SU-DHL-6 (cell line): ENCODE data around the gene SLC30A7.

ENCODE experiments used
- H2AFZ ChIP-seq: fragments of 200-600 bp; sonication (generic); 2 replicates; pipeline ENCODE4 v1.6.1; 2014; ENCODE audit warnings: low read depth, mild to moderate bottlenecking, moderate library complexity, mixed read lengths, antibody characterized with exemption, low read length; ENCODE audit not compliant: severe bottlenecking
- H3F3A ChIP-seq: fragments of 200-600 bp; shearing (Covaris generic); 2 replicates; pipeline ENCODE4 v1.6.0; 2016; ENCODE audit warnings: antibody characterized with exemption, mild to moderate bottlenecking; ENCODE audit not compliant: insufficient read depth
- H3K27ac ChIP-seq: fragments of 200-600 bp; sonication (generic); 2 replicates; pipeline ENCODE4 v1.5.1; 2016; ENCODE audit warnings: low read depth, mild to moderate bottlenecking, low read length, moderate library complexity, mixed read lengths
- H3K27me3 ChIP-seq: fragments of 200-600 bp; sonication (generic), shearing (Covaris generic); 2 replicates; pipeline ENCODE4 v1.6.0; 2014; ENCODE audit warnings: mild to moderate bottlenecking, low read length
- H3K36me3 ChIP-seq: fragments of 200-600 bp; sonication (generic); 2 replicates; pipeline ENCODE4 v1.6.1; 2014; ENCODE audit warnings: mild to moderate bottlenecking, low read length, mixed read lengths
- H3K4me2 ChIP-seq: fragments of 300-600, 200-600 bp; shearing (Covaris generic), sonication (generic); 2 replicates; pipeline ENCODE4 v1.6.0; 2014; ENCODE audit warnings: low read length, low read depth, mild to moderate bottlenecking; ENCODE audit not compliant: poor library complexity, severe bottlenecking
- H3K4me3 ChIP-seq: fragments of 200-600 bp; sonication (generic); 2 replicates; pipeline ENCODE4 v1.5.1; 2014; ENCODE audit warnings: antibody characterized with exemption, low read length, mild to moderate bottlenecking, mixed read lengths; ENCODE audit not compliant: insufficient read depth, poor library complexity, severe bottlenecking
- H3K79me2 ChIP-seq: fragments of 200-600 bp; sonication (generic); 2 replicates; pipeline ENCODE4 v1.6.1; 2014; ENCODE audit warnings: mild to moderate bottlenecking, low read length, moderate library complexity; ENCODE audit not compliant: insufficient read depth
- H3K9ac ChIP-seq: fragments of 200-600 bp; sonication (generic); 2 replicates; pipeline ENCODE4 v1.7.0; 2014; ENCODE audit warnings: mild to moderate bottlenecking, low read length
- H3K9me2 ChIP-seq: fragments of 200-600 bp; sonication (generic); replicated peaks from 2 replicates; pipeline ENCODE4 v1.6.1; 2014; ENCODE audit warnings: low read length; ENCODE audit not compliant: insufficient read depth
- H3K9me3 ChIP-seq: fragments of 200-600 bp; sonication (generic); 2 replicates; pipeline ENCODE4 v1.6.1; 2014; ENCODE audit warnings: low read length, mixed read lengths; ENCODE audit not compliant: insufficient read depth
- H4K20me1 ChIP-seq: fragments of 200-600 bp; sonication (generic); 2 replicates; pipeline ENCODE4 v1.6.1; 2014; ENCODE audit warnings: low read depth, mild to moderate bottlenecking, antibody characterized with exemption, low read length, moderate library complexity, mixed read lengths
- EZH2phosphoT487 ChIP-seq: fragments of 200-600 bp; sonication (generic), shearing (Covaris generic); conservative IDR thresholded peaks from 2 replicates; pipeline ENCODE4 v1.6.1; 2018; ENCODE audit warnings: mild to moderate bottlenecking, antibody characterized with exemption, low read length, moderate library complexity, mixed read lengths
- TF ChIP-seq, protein P1 (sequence below): fragments of 200-600 bp; sonication (generic); IDR thresholded peaks from one replicate; pipeline ENCODE4 v1.5.1; 2017; ENCODE audit warnings: antibody characterized with exemption, mild to moderate bottlenecking, low read length, moderate library complexity; ENCODE audit not compliant: insufficient read depth, poor library complexity, severe bottlenecking

Gene SLC30A7

DNA sequence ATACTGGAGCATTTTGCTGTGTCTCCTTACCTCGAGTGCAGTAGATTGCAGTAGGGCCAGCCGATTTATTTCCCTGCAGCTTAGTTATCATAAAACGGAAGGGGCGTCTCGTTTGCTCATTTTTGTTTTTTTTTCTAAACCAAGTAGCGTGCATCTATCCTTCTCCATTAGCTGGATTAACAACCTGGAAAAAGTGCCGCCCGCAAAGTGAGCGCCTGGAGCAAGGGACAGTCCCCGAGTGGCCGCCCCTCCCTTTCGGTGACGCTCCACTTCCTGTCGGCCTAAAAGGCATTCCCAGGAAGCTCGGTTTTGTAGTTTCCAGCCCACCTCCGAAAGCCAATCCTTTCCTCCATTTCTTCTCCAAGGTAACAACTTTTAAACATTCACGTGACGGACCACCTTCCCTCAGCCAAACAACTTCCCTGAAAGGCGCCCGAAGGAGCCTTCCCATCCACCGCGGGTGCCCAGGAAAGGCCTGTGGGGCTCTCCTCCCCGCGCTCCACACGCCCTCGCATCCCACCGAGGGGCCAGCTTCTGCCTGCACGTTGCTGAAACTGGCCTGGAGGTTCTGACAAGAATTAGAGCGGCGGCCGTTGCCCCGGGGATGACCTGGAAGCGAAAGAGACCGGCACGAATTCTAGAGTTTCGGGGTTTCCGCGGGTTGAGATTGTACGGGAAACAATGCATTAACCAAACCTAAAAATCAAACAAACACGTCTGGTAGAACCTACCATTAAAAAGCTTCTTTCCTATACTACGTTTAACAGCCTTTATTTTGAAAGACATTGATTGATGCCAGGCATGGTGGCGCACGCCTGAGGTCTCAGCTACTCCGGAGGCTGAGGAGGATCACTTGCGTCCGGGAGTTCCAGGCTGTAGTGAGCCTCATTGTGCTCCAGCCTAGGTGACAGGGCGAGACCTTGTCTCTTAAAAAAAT, 1.0 kb upstream of the SLC30A7 start, which contains the start of gene EXTL2:
TSS of gene EXTL2 (minus strand) at position 240 of the 937 bp plus-strand sequence. CDS start 6,085 bp downstream, outside the sequence.
- Histone ChIP-seq H3K36me3 (peaks cover 14% of the 10 kb centered on the region; the same call in 1 of the 2 replicates), H3K27me3 (no peaks in the 10 kb centered on the region), H3K9me2 (no peaks in the 10 kb centered on the region), H3K9me3 (peaks cover 7% of the 10 kb centered on the region; the same call in 1 of the 2 replicates), H3K79me2 (peaks cover 28% of the 10 kb centered on the region), H3F3A (peaks cover 7% of the 10 kb centered on the region; the same call in 1 of the 2 replicates), H3K9ac (peak within 1 kb of the TSS; percentile 87), H3K27ac (peak within 1 kb of the TSS; percentile 73), H2AFZ (peak within 1 kb of the TSS; percentile 99), H3K4me2 (peak within 1 kb of the TSS; percentile 99), H3K4me3 (peak within 1 kb of the TSS; percentile 71), H4K20me1 (no peaks in the 10 kb centered on the region)
- TF ChIP-seq, protein P1, sequence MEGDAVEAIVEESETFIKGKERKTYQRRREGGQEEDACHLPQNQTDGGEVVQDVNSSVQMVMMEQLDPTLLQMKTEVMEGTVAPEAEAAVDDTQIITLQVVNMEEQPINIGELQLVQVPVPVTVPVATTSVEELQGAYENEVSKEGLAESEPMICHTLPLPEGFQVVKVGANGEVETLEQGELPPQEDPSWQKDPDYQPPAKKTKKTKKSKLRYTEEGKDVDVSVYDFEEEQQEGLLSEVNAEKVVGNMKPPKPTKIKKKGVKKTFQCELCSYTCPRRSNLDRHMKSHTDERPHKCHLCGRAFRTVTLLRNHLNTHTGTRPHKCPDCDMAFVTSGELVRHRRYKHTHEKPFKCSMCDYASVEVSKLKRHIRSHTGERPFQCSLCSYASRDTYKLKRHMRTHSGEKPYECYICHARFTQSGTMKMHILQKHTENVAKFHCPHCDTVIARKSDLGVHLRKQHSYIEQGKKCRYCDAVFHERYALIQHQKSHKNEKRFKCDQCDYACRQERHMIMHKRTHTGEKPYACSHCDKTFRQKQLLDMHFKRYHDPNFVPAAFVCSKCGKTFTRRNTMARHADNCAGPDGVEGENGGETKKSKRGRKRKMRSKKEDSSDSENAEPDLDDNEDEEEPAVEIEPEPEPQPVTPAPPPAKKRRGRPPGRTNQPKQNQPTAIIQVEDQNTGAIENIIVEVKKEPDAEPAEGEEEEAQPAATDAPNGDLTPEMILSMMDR: no peak
- no peak for TF ChIP-seq EZH2phosphoT487

DNA sequence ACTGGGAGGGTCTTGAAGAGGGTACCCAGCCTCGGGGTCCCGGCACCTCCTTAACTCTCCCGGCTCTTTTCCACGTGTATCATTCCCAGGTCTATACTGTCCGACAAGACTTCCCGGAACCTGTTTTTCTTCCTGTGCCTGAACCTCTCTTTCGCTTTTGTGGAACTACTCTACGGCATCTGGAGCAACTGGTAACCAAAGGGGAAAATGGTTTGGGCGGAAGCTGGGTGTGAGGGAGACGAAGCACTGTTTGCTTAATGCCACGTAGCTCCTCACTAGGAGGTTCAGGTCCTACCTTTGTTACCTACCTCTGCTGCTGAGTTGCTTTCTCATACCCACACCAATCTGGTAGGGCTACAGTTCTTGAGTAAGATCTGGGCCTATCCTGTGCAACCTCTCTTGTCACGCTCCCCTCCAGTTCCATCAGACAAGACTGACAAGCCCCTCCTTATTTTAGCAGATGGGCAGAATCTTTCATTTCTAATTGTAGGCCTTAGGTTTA, 642 bp downstream of the SLC30A7 start:
- Histone ChIP-seq H3K36me3 (peaks cover 27% of the 10 kb centered on the region), H3K4me3 (peak overlapping the region; percentile 71), H3K79me2 (peaks cover 28% of the 10 kb centered on the region), H3K4me2 (peak overlapping the region; percentile 99), H2AFZ (peak overlapping the region; percentile 99), H4K20me1 (no peaks in the 10 kb centered on the region), H3K9me3 (no peaks in the 10 kb centered on the region), H3K27me3 (no peaks in the 10 kb centered on the region), H3K9me2 (no peaks in the 10 kb centered on the region), H3K27ac (peak overlapping the region; percentile 52), H3F3A (peaks cover 7% of the 10 kb centered on the region; the same call in 1 of the 2 replicates), H3K9ac (peak overlapping the region; percentile 87)
- no peak for TF ChIP-seq EZH2phosphoT487
- TF ChIP-seq, protein P1: no peak

GRCh38 chr1:100902365-100902764, 6.5 kb downstream of the SLC30A7 start:
- no peak for TF ChIP-seq EZH2phosphoT487
- TF ChIP-seq, protein P1: no peak
- H2AFZ ChIP-seq: no peak overlapping the region
- H3K9ac ChIP-seq: no peak overlapping the region
- H3K79me2 ChIP-seq: peaks cover 21% of the 10 kb centered on the region; the same call in 1 of the 2 replicates
- no peak overlapping the region for H3K4me3 ChIP-seq
- no peaks in the 10 kb centered on the region for H3K9me2 ChIP-seq
- no peaks in the 10 kb centered on the region for H4K20me1 ChIP-seq
- H3K9me3 ChIP-seq: no peaks in the 10 kb centered on the region
- H3K4me2 ChIP-seq: no peak overlapping the region
- H3F3A ChIP-seq: no peaks in the 10 kb centered on the region
- no peak overlapping the region for H3K27ac ChIP-seq
- H3K36me3 ChIP-seq: peaks cover 48% of the 10 kb centered on the region
- no peaks in the 10 kb centered on the region for H3K27me3 ChIP-seq
